ENCODE data around the gene LIMS2.

The LIMS2 gene

GRCh38 chr2:127651971-127652550 is 23.3 kb downstream of the LIMS2 start:
- no peak overlapping the region for H3K27ac ChIP-seq

GRCh38 chr2:127651381-127651809 is 23.9 kb downstream of the LIMS2 start:
- no peak overlapping the region for H3K27ac ChIP-seq
- TF ChIP-seq ZFX (IDR thresholded peaks at IDR 0.05; ENCODE audit: borderline replicate concordance) (no peak), CTCF (IDR thresholded peaks at IDR 0.05) (no peak)

More at GRCh38 chr2:127651971-127652550, 23.3 kb downstream of the LIMS2 start:
- no peak for TF ChIP-seq ZFX (IDR thresholded peaks at IDR 0.05; ENCODE audit: borderline replicate concordance)
- TF ChIP-seq CTCF (IDR thresholded peaks at IDR 0.05) = no peak

- no peak overlapping the region for H3K27ac ChIP-seq
- TF ChIP-seq CTCF (IDR thresholded peaks at IDR 0.05) (no peak), ZFX (IDR thresholded peaks at IDR 0.05; ENCODE audit: borderline replicate concordance) (no peak)
These were observed 24.4 kb downstream of the LIMS2 start for GRCh38 chr2:127650785-127651380.

GRCh38 chr2:127650041-127650784 is 25.1 kb downstream of the LIMS2 start:
- TF ChIP-seq ZFX (IDR thresholded peaks at IDR 0.05; ENCODE audit: borderline replicate concordance) (no peak), CTCF (IDR thresholded peaks at IDR 0.05) (peak; percentile 10)
- no peak overlapping the region for H3K27ac ChIP-seq

- H3K27ac ChIP-seq = no peak overlapping the region
- TF ChIP-seq ZFX (IDR thresholded peaks at IDR 0.05; ENCODE audit: borderline replicate concordance) (no peak), CTCF (IDR thresholded peaks at IDR 0.05) (peak; percentile 75)
These were observed 25.7 kb downstream of the LIMS2 start for GRCh38 chr2:127649684-127650040.

GRCh38 chr2:127649100-127649611 is 26.2 kb downstream of the LIMS2 start:
- H3K27ac ChIP-seq = no peak overlapping the region
- TF ChIP-seq CTCF (IDR thresholded peaks at IDR 0.05) (no peak), ZFX (IDR thresholded peaks at IDR 0.05; ENCODE audit: borderline replicate concordance) (no peak)

- no peak for TF ChIP-seq CTCF (IDR thresholded peaks at IDR 0.05)
- TF ChIP-seq ZFX (IDR thresholded peaks at IDR 0.05; ENCODE audit: borderline replicate concordance) = no peak
- no peak overlapping the region for H3K27ac ChIP-seq
These were observed 27.0 kb downstream of the LIMS2 start for GRCh38 chr2:127648321-127648720.
